Measurements from ENCODE around the gene SLC13A3. TPM values are rescaled to one million over a fixed set of nuclear protein-coding genes. Genes with fewer than 3 reads are reported as not detected.

Gene SLC13A3
- total and polyA plus RNA-seq, 2 of the 4 experiments (the other 2 are of a cell fraction) = 2.5 to 4.2 TPM

DNA sequence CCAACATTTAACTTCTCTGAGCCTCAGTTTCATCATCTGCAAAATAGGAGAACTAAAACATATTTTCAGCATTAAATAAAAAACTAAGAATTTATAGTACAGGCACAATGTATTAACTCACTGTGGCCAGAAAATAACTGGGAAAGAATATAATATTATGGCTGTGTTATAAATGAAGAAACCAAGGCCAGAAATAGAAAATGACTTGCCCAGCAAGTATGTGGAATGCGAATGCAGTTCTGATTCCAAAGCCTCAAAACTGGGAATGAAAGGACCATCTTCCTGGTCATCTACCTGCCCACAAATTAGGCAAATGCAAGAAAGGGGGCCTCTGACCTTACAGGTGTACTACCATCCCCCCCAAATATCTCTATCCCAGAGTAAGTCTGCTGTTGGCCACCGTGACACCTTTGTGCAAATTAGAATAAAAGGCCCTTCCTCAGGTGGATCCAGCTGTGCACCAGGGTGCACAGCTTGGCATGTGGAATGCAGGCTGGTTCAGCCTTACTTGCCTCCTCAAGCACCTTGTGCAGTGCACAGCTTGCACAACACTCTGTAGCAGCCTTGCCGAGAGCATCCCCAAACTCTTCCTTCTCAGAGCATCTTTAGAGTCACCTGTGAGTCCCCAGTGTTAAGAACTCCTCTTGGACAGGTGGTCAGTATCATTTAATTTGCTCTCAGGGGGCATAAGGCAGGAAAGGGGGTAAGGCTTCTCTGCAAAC is 4.4 kb downstream of the SLC13A3 start:
- ATAC-seq (ENCODE audit: low read depth) = peak; percentile 59
- CTCF ChIA-PET = no interaction called here
- Histone ChIP-seq H2AK5ac (ENCODE audit: low read depth, low read length) (no peak overlapping the region), H2AK9ac (replicated peaks; ENCODE audit: low read depth, low read length, poor library complexity) (no peak overlapping the region), H3K14ac (replicated peaks; ENCODE audit: low read depth, low read length) (no peak overlapping the region), H3K9me3 (ENCODE audit: control insufficient read depth, insufficient read depth, low read length) (no peaks in the 10 kb centered on the region), H3K18ac (ENCODE audit: low read depth, low read length) (no peak overlapping the region), H3K36me3 (ENCODE audit: control insufficient read depth, insufficient read depth, low read length) (no peaks in the 10 kb centered on the region), H3K4ac (ENCODE audit: low read depth, low read length) (no peak overlapping the region), H3K27ac (ENCODE audit: insufficient read depth, low read length) (no peak overlapping the region), H3K4me1 (ENCODE audit: control insufficient read depth, insufficient read depth, low read length) (peaks cover 3% of the 10 kb centered on the region; the same call in 1 of the 2 replicates), H3K23ac (ENCODE audit: low read depth, low read length) (no peak overlapping the region), H2BK20ac (ENCODE audit: low read depth, low read length) (no peak overlapping the region), H3K79me1 (ENCODE audit: low read depth in 1 of 2, low read length in 2 of 2) (no peaks in the 10 kb centered on the region), H4K8ac (ENCODE audit: low read depth in 2 of 2, low read length in 2 of 2) (no peak overlapping the region), H2AFZ (replicated peaks; ENCODE audit: low read length, poor library complexity) (no peak overlapping the region), H3K4me2 (ENCODE audit: low read depth, low read length) (no peak overlapping the region), H3K9me1 (ENCODE audit: insufficient read depth, low read length) (no peaks in the 10 kb centered on the region), H4K20me1 (ENCODE audit: insufficient read depth, low read length) (no peaks in the 10 kb centered on the region), H2BK5ac (ENCODE audit: low read depth, low read length, poor library complexity, severe bottlenecking) (no peak overlapping the region), H4K91ac (ENCODE audit: insufficient read depth, low read depth, low read length) (no peak overlapping the region), H3K4me3 (ENCODE audit: insufficient read depth, low read depth, low read length) (no peak overlapping the region), H2BK15ac (ENCODE audit: low read depth, low read length) (no peak overlapping the region), H3K56ac (ENCODE audit: extremely low read depth, insufficient read depth, low read length) (no peak overlapping the region), H3K9ac (ENCODE audit: low read depth, low read length) (no peak overlapping the region), H2BK120ac (ENCODE audit: low read depth, low read length) (no peak overlapping the region), H4K5ac (ENCODE audit: low read depth, low read length) (no peak overlapping the region), H3K27me3 (ENCODE audit: control insufficient read depth, insufficient read depth, low read length) (peaks cover 29% of the 10 kb centered on the region)
- WGBS, 2 experiments (ENCODE audit: extremely low coverage in 2 of 2, insufficient read length in 1 of 2) = 80% methylated on average over 1 of the region's 3 CpGs; no CpG with 5 or more reads in 1 of the 2 experiments
- BruUV-seq (replicated peaks) = no TSS peak
- intact Hi-C loops (cut with micrococcal nuclease) (no loop called here), in situ Hi-C loops (cut with MboI; ENCODE audit: low sequenced_read_pairs) (no loop called here), dilution Hi-C loops (cut with HindIII; ENCODE audit: low sequenced_read_pairs, unreplicated experiment) (no loop called here)
- no peak for TF ChIP-seq MXI1 (IDR thresholded peaks at IDR 0.05; ENCODE audit: borderline replicate concordance, low read depth, low read length)
- TF ChIP-seq NFE2L2 (IDR thresholded peaks at IDR 0.05; ENCODE audit: low read depth, low read length) = no peak
- TF ChIP-seq CEBPB (IDR thresholded peaks at IDR 0.05; ENCODE audit: low read depth, low read length) = no peak
- TF ChIP-seq, protein P1, sequence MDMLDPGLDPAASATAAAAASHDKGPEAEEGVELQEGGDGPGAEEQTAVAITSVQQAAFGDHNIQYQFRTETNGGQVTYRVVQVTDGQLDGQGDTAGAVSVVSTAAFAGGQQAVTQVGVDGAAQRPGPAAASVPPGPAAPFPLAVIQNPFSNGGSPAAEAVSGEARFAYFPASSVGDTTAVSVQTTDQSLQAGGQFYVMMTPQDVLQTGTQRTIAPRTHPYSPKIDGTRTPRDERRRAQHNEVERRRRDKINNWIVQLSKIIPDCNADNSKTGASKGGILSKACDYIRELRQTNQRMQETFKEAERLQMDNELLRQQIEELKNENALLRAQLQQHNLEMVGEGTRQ (IDR thresholded peaks at IDR 0.05; ENCODE audit: low read depth, low read length) = no peak
- TF ChIP-seq MAZ (IDR thresholded peaks at IDR 0.05; ENCODE audit: borderline replicate concordance, low read depth, low read length) = no peak
- TF ChIP-seq FOS (IDR thresholded peaks at IDR 0.05; ENCODE audit: low read depth, low read length) = no peak
- TF ChIP-seq POLR2A (IDR thresholded peaks at IDR 0.05; ENCODE audit: low read depth, low read length) = no peak
- TF ChIP-seq SMC3 (IDR thresholded peaks at IDR 0.05; ENCODE audit: low read depth, low read length) = no peak
- no peak for TF ChIP-seq BHLHE40 (IDR thresholded peaks at IDR 0.05; ENCODE audit: low read depth, low read length)
- TF ChIP-seq MAFK (IDR thresholded peaks at IDR 0.05; ENCODE audit: low read depth, low read length) = no peak
- TF ChIP-seq, protein P2, sequence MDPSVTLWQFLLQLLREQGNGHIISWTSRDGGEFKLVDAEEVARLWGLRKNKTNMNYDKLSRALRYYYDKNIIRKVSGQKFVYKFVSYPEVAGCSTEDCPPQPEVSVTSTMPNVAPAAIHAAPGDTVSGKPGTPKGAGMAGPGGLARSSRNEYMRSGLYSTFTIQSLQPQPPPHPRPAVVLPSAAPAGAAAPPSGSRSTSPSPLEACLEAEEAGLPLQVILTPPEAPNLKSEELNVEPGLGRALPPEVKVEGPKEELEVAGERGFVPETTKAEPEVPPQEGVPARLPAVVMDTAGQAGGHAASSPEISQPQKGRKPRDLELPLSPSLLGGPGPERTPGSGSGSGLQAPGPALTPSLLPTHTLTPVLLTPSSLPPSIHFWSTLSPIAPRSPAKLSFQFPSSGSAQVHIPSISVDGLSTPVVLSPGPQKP (IDR thresholded peaks at IDR 0.05; ENCODE audit: borderline replicate concordance, low read depth, low read length) = no peak
- no peak for TF ChIP-seq RCOR1 (IDR thresholded peaks at IDR 0.05; ENCODE audit: insufficient replicate concordance, low read length)
- TF ChIP-seq RFX5 (IDR thresholded peaks at IDR 0.05; ENCODE audit: low read depth, low read length) = no peak
- TF ChIP-seq, protein P3, sequence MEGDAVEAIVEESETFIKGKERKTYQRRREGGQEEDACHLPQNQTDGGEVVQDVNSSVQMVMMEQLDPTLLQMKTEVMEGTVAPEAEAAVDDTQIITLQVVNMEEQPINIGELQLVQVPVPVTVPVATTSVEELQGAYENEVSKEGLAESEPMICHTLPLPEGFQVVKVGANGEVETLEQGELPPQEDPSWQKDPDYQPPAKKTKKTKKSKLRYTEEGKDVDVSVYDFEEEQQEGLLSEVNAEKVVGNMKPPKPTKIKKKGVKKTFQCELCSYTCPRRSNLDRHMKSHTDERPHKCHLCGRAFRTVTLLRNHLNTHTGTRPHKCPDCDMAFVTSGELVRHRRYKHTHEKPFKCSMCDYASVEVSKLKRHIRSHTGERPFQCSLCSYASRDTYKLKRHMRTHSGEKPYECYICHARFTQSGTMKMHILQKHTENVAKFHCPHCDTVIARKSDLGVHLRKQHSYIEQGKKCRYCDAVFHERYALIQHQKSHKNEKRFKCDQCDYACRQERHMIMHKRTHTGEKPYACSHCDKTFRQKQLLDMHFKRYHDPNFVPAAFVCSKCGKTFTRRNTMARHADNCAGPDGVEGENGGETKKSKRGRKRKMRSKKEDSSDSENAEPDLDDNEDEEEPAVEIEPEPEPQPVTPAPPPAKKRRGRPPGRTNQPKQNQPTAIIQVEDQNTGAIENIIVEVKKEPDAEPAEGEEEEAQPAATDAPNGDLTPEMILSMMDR (conservative IDR thresholded peaks at IDR 0.05; ENCODE audit: low read depth, low read length) = no peak
- TF ChIP-seq CHD1 (IDR thresholded peaks at IDR 0.05; ENCODE audit: low read depth, low read length) = no peak
- TF ChIP-seq RAD21 (IDR thresholded peaks at IDR 0.05; ENCODE audit: low read length) = no peak
- DNase-seq = peak; percentile 37
- POLR2A ChIA-PET (ENCODE audit: unreplicated experiment) = no interaction called here
